Cerebellar nuclear complex (tissue), 1 donor: ENCODE results near the gene SIGLECL1.

Source experiments
- DNase-seq, 2 experiments: peaks; one replicate each; lab custom pipeline; 2025; lab: John Stamatoyannopoulos, UW

The SIGLECL1 gene

GRCh38 chr19:51295382-51296126, 44.7 kb downstream of the SIGLECL1 start:
- DNase-seq = no peak

DNA sequence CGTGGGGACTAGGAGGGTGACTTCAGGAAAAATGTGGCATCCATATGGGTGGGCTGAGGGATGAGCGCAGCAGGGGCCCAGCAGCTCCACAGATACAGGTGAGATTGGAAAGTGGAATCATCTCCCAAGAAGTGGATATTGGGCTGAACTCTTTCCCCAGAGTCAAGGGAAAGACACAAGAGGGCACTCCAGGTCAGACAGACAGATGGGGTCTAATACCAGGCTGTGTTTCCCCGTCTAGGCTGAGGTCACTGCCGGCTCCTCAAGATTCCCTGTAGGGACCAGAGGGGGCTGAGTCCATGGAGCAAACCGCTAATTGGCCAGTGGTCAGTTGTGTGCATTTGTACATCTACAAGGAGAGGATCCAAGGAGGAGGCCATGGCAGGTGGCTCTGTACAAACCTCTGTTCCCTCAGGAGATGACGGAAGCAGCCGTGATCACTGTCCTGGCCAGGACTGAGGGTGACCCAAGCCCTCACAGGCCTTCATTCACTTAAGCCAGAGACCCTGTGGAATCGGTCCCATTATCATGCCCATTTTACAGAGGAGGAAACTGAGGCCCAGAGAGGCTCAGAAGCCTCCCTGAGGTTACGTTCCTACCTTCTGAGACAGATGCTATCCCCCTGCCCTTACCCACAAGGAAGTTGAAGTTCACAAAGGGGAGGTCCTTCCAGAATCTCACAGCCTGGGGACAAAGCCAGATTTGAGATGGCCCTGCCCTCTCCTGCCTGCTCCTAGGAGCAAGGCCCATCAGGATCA, 45.6 kb downstream of the SIGLECL1 start:
- DNase-seq = no peak

DNA sequence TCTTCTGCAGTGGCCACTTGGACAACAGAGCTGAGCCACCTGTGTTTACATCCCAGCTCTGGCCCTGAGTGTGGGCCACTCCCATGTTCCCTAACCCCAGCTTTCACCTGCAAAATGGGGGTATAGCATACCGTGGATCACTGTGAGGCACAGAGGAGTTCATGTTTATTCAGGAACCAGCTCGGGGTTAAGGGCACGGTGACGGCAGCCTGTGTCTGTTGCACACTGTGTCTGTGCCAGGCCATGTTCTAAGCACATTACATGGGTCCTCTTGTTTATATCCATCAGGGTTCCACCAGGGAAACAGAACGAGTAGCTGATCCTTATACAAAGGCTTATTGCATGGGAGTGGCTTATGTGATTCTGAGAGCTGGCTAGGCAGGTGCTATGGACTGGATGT, 46.5 kb downstream of the SIGLECL1 start:
- no peak for DNase-seq

DNA sequence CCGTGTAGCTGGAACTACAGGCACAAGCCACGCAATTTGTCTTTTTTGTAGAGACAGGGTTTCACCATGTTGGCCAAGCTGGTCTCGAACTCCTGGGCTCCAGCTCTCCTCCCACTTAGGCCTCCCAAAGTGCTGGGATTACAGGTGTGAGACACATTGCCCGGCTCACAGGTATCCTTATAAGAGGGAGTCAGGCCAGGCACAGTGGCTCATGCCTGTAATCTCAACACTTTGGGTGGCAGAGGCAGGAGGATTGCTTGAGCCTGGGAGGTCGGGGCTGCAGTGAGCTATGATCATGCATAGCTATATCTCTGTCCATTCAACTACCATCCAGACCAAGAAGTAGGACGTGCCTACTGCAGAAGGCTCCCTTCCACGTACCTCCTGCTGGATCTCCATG, 50.4 kb downstream of the SIGLECL1 start:
- no peak for DNase-seq

DNA sequence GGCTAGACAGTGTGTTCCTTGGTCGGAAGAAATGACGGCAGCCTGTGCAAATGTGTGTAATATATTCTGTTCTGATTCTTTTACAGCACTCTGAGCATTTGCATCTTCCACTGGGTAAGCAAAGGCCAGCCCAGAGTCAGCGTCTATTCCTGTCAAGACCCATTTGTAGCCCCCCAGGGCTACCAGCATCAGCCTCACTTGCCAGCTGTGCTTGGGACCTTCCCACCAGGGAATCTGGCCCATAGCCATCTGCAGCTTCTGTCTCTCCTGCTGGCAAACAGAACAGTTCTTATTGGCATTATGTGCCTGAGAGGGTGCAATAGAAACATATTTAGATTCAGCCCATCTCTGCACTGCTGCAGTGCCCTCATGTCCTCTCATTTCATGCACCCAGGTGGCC, 54.6 kb downstream of the SIGLECL1 start:
- DNase-seq = no peak

- DNase-seq = no peak
Observed at GRCh38 chr19:51311351-51312257, 60.7 kb downstream of the SIGLECL1 start, which contains the start of gene IGLON5. Gene IGLON5, plus strand, starts transcription at chr19:51311644. Its CDS starts 204 bp downstream, at chr19:51311848.

DNA sequence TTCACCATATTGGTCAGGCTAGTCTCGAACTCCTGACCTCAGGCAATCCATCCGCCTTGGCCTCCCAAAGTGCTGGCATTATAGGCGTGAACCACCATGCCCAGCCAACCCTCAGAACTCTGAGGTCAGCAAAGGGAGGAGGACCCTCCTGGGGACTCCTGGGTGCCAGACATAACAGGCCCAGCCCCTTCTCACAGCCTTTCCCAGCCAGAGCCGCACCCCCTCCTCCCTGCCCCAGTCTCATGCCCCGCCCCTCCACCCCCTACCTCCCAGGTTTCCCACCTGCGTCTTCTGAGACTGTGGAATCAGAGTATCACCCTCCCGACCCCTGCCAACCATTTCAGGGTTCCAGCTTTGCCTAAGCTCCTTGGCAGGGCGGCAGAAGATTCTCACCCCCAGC, 65.8 kb downstream of the SIGLECL1 start:
- DNase-seq = no peak

- no peak for DNase-seq
Observed at GRCh38 chr19:51317376-51317775, 66.5 kb downstream of the SIGLECL1 start.

DNA sequence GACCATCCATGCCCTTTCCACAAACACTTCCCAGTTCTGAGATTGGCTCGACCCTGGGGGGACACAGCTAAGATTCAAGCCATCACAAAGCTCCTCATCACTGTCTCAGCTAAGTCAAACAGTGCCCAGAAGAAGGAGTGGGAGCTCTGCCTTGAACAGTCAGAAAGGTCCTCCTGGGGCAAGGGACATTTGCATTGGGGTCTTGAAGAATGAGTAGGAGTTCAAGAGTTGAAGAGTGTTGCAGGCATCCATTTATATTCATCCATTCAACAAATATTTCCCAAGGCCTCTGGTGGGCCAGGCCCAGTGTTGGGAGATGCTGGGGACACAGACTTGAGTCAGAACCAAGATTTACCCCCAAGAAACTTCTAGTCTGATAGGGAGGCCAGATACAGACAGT, 67.1 kb downstream of the SIGLECL1 start:
- DNase-seq = no peak
